Left kidney (tissue), 2 donors: Measurements from ENCODE around the gene CD151. TPM values are rescaled to one million over a fixed set of nuclear protein-coding genes. Genes with fewer than 3 reads are reported as not detected.

Experiments
- DNase-seq: peaks from one replicate; pipeline ENCODE4 v3.0.0-alpha.2; 2013
- polyA plus RNA-seq: library from polyadenylated mRNA; unstranded; fragments of 120-200 nt; gene quantifications from one replicate; pipeline ENCODE4 v1.2.1, GENCODE V29; 2013; ENCODE audit not compliant: insufficient read length

Gene CD151
- polyA plus RNA-seq, 1 donor: 145 TPM

DNA sequence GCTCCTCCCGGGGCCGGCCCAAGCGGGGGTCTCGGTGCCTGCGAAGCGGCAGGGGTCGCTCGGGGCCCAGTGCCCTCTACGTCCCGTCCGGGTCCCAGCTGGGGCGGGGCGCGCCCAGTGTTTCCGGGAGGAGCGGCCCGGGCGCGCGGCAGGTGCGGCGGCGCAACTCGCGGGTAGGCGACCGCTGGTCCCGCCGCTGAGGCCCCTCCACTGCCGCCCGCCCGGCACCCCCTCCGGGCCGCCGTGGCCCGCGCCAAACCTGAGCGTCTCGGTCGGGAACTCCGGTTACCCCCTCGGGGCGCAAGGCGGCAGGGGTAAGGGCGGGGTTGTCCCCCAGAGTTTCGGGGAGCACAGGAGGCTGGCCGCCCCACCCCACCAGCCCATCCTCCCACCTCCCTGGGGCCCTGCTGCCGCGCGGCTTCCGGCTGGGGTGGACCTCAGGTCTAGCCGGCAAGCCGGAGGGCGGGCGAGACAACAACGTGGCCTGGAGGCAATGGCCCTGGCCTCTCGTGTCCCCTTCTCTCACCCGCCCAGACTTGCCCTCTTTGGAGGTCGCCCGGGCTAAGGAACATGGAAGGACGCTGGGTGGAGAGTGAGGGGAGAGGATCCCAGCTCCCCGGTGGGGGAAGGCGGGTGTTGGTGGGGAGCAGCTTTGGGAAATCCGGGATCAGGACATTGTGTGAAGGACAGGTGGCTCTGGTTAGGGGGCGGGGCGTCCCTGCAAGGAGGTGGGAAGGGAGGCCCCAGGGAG, 5.4 kb upstream of the CD151 start:
- DNase-seq: no peak

DNA sequence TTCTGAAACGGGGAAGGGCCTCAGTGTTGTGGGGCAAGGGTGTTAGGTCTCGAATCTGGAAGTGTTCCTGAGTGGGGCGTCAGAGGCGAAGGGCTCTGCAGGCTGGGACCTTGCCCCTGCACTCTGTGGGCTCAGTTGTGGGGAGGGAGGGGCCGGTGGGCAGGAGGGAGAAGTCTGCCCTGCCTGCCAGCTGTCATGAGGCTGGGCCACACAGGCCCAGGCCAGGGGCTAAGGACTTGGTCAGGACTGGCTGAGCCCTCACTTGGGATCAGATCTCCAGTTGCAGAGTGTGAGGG, 4.9 kb upstream of the CD151 start, which contains the start of gene CRACR2B:
CRACR2B (plus strand) TSS at position 23 of the 296 bp plus-strand sequence. CDS start 689 bp downstream, outside the sequence.
- no peak for DNase-seq

DNA sequence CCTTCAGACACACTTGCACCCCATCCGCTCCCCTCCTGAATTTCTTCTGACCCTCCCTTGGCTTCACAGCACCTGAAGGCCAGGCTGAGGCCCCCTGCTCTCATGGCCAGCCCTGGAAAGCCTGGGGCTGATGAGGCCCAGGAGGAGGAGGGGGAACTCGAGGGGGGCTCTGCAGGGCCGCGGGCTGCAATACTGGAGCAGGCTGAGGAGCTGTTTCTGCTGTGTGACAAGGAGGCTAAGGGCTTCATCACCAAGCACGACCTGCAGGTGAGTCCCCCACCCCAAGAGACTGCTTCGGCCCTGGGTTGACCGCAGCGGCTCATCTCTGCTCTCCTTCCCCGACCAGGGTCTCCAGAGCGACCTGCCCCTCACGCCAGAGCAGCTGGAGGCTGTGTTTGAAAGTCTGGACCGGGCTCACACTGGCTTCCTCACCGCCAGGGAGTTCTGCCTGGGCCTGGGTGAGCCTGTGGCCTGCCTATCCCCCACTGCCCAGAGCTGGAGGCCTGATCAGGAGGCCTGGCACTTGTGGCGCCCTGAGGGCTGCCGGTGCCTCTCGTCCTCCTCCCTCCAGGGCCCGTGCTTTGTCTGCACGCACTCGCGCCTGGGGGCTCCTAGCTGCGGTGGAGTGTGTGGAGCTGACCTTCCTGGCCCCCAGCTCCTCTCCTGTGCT, 4.1 kb upstream of the CD151 start:
- no peak for DNase-seq

DNA sequence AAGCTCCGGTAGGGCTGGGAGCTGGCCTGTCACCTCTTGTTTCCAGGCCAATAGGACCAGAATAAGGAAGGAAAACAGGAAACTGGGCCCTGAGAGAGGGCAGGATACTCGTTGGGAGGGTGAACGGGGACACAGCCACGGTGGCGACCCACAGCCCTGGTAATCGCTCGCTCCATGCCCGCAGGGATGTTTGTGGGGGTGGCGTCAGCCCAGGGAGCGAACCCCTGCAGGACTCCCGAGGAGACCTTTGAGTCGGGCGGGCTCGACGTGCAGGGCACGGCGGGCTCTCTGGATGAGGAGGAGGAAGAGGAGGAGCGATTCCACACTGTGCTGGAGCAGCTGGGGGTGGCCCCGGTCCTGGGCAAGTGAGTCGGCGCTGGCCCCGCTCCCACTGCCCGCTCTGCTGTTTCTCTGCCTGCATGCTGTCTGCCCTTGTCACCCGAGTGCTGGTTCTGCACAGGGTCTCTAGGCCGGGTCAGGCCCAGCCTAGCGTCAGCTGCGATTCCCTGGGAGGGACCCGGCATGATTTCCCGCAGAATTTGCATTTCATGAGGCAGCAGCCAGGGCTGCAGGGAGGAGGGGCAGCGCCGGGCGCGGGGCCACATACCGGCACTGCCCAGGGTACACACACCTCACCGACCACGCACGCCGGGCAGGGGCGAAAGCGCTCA, 3.4 kb upstream of the CD151 start:
- DNase-seq: no peak

DNA sequence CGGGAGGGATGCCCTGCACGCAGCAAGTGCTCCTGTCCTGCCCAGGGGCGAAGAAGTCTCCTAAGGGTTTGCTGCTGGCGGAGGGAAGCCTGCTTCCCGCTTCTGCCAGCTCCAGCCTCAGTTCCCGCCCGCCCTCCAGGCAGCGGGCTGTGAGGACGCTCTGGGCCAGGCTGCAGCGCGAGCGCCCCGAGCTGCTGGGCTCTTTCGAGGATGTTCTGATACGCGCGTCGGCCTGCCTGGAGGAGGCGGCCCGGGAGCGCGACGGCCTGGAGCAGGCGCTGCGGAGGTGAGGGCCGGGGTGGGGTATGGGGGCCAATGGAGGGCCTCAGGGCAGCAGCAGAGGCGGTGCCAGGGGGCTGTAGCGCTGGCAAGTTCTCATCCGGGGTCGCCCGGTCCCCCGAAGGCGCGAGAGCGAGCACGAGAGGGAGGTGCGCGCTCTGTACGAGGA, 2.9 kb upstream of the CD151 start:
- no peak for DNase-seq

DNA sequence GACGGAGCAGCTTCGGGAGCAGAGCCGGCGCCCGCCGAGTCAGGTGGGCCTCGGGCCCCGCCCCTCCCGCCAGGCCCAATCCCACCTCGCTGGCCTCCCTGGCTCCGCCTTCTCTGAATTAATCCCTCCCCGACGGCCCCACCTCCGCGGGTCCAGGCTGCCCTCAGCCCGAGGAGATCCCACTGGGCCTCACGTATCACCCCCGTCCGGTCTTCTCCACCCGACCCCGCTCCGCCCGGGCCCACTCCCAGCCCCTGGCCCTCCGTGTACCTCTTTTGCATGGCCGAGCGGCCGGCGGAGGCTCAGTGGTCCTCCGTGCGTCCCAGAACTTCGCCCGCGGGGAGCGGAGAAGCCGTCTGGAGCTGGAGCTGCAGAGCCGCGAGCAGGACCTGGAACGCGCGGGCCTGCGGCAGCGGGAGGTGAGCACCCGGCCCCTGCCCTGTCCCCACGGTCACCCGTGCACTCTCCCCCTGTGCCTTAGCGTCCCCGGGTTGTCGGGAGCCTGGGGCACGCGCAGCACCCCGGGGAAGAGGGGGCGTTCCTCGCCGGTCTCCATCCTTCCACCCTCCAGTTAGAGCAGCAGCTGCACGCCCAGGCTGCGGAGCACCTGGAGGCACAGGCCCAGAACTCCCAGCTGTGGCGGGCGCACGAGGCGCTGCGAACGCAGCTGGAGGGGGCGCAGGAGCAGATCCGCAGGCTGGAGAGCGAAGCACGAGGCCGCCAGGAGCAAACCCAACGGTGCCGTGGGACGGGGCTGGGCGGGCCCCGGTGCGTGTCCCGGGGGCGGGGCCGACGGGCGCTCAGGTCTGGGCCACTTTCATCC, 2.2 kb upstream of the CD151 start:
- DNase-seq: no peak

DNA sequence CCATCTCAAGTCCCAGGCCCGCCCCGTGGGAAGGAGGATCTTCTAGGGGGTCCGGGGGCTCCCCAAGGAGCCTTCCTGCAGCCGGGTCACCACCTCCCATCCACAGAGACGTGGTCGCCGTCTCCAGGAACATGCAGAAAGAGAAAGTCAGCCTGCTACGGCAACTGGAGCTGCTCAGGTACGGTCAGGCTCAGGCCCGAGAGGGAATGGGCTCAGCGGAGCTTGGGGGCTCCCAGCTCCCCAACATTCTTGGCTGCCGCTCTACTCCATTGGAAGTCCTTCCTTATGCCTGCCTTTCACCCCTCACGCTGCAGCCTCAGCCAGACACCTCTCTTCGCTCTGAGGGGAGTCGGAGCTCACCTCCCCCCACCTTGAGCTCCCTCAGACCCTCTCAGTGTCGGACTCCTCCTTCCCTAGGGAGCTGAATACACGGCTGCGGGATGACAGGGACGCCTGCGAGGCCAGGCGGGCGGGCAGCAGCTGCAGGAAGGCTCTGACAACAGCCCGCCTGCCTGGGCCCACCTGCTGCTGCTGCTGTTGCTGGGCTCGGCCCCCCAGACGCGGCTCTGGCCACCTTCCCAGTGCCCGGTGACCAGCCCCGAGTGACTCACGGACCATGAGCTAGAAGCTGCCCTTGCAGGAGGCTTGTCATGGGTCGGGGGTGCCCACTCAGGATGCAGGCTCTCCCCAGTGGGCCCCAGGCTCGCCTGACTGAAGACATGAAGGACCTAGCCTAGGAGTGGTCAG, 1.5 kb upstream of the CD151 start:
- DNase-seq: no peak

DNA sequence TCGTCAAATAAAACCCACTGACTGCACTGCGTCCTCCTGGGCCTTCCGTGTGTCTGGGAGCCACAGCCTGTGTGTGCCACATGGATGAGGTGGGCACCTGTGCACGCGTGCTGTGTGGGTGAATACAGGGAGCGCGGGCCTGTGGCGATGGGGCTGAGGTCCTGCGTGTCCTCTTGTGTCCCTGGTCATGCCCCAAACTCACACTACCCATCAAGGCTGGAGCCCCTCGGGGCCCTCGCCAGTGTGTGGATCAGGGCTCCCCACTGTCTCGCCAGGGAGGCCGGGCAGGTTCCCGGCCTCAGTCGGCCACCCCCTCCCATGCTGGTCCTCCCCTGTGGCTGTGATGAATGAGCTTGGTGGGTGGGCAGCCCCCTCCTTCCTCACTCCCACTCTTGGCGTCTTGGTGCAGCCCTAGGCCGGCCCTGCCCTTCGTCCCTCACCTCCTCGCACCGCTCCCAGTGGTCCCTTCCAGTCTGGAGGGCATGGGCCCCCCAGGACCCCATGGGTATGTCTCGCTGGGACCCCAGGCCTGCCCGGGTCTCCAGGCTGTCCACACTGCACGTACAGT, 707 bp upstream of the CD151 start:
- no peak for DNase-seq

DNA sequence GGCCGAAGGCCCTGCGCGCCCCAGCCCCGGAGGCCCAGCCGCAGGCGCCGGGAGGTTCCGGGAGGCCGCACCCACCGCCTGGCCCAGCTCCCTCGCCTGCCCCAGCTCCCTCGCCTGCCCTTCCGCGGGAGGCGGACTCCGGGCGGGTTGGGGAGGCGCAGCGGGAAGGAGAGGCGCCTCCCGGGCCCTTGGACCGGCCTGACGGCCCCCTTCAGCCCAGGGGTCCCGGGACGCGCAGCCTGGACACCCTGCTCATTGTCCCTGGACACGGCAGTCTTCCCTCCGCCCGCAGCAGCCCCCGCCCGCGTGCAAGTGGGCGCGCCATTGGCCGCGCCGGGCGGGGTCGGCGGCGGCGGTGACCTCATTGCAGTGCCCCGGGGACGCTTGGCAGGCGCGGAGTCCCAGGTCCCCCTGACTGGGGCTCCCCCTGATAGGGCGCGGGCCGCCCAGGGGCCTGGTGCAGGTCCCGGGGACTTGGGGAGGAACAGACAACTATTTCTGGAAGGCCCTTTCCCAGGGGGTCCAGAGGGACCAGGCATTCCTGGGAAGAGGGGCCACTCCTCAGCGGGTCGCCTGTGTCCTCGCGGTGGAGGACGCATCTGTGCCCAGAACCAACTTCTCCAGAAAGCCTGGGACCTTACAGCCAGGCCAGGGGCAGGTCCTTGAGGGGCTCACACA, 501 bp downstream of the CD151 start:
- DNase-seq: no peak

DNA sequence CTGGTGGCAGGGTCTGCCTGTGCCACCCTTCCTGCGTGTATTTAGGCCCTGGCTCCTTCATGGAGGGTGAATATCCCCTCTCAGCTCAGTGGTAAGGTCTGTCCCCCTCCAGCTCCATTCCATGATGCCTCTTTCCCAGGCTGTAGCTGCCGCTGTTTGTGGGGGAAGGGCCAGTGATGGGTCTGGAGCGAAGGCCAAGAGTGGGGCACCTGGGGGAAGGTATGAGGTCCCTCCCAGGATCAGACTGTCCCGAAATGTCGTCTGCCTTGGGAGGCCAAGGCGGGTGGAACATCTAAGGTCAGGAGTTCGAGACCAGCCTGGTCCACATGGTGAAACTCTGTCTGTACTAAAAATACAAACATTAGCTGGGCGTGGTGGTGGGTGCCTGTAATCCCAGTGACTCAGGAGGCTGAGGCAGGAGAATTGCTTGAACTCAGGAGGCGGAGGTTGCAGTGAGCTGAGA, 1.1 kb downstream of the CD151 start:
- DNase-seq: no peak

DNA sequence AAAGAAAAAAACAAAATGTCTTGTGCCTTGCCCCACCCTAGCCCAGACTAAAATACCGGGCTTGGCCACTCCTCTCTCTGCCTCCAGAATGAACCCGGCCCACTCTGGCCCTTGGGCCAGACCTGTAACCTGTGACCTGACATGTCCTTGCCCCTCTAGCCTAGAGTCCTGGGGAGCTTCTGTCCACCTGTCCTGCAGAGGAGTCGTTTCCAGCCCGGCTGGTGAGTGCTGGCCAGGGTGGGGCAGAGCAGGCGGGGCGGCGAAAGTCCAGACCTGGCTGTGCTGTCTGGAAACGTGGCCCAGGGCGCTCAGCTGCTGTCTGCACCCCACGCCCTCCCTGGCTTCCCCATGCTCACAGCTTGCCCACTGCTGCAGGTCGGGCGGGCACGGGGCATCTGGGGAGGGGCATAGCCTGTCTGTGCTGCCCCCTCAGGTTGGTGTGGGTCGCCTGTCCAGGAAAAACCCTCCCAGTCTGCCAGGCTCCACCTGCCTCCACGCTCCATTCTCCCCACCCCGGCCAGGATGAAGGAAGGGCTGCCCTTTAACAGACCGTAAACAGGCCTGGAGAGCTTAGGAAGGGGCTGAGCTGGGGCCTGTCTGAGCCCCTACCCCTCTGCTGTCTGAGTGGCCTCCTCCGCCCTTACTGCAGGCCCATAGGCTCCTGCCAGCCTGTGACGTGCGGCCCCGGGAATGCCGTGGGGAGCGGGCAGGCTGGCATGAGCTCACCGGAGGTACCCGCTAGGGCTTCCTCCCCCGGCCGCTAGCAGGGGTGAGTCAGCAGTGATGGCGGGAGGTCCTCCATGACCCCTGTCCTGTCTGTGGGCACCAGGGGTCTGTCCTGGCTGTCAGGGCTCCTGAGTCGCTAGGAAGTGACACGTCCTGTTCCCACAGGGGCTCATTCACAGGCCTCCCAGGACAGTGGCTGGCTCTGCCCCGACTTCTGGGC, 1.9 kb downstream of the CD151 start:
- DNase-seq: no peak

DNA sequence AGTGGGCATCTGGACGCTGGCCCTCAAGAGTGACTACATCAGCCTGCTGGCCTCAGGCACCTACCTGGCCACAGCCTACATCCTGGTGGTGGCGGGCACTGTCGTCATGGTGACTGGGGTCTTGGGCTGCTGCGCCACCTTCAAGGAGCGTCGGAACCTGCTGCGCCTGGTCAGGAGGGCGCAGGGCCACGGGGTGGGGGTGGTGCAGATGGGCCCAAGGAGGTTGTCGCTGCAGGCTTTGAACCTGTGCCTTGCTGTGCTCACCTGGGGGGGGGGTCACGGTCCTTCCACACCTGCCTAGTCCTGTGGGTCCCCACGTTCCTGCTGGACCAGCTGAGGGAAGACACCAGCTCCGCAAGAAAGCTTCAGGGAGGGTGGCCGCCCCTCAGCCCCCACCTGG, 3.5 kb downstream of the CD151 start:
- DNase-seq: no peak

DNA sequence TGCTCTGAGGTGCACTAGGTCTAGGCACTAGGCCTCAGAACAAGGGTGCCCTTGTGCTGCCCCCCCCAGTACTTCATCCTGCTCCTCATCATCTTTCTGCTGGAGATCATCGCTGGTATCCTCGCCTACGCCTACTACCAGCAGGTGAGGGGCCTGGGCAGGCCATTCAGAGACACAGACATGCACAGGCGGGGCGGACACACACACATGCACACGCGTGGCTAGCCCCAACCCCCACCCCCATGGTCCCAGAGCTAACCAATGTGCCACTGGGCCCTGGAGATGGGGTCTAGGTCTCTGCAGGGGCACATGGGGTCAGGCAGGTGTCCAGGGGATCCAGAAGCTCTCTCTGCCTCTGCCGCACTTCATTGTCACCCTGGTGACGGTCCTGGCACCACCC, 3.9 kb downstream of the CD151 start:
- no peak for DNase-seq

DNA sequence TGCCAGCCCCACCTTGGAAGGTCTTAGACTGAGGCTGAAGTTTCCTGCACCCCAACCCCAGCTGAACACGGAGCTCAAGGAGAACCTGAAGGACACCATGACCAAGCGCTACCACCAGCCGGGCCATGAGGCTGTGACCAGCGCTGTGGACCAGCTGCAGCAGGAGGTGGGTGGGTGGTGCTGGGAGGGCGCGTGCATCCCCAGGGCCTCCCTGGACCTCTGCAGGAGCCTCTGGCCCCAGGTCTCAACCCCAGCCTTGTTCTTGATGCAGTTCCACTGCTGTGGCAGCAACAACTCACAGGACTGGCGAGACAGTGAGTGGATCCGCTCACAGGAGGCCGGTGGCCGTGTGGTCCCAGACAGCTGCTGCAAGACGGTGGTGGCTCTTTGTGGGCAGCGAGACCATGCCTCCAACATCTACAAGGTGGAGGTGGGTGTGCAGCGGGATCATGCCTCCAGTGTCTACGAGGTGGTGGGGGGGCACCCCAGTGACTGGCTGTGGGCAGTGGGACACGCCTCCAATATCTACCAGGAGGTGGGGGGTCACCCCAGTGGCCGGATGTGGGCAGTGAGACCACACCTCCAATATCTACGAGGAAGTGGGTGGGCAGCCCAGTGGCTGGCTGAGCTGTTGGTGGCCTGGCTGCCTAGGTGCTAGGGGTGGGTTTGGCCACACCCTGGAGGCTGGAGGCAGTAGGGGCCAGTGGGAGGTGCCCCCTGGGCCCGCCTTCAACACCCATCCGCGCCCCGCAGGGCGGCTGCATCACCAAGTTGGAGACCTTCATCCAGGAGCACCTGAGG, 4.6 kb downstream of the CD151 start:
- no peak for DNase-seq

DNA sequence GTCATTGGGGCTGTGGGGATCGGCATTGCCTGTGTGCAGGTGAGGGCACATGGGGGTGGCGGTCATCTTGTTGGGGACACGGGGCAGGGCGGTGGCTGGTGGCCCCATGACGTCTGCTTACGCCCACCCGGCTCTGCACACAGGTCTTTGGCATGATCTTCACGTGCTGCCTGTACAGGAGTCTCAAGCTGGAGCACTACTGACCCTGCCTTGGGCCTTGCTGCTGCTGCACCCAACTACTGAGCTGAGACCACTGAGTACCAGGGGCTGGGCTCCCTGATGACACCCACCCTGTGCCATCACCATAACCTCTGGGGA, 5.2 kb downstream of the CD151 start:
- no peak for DNase-seq

DNA sequence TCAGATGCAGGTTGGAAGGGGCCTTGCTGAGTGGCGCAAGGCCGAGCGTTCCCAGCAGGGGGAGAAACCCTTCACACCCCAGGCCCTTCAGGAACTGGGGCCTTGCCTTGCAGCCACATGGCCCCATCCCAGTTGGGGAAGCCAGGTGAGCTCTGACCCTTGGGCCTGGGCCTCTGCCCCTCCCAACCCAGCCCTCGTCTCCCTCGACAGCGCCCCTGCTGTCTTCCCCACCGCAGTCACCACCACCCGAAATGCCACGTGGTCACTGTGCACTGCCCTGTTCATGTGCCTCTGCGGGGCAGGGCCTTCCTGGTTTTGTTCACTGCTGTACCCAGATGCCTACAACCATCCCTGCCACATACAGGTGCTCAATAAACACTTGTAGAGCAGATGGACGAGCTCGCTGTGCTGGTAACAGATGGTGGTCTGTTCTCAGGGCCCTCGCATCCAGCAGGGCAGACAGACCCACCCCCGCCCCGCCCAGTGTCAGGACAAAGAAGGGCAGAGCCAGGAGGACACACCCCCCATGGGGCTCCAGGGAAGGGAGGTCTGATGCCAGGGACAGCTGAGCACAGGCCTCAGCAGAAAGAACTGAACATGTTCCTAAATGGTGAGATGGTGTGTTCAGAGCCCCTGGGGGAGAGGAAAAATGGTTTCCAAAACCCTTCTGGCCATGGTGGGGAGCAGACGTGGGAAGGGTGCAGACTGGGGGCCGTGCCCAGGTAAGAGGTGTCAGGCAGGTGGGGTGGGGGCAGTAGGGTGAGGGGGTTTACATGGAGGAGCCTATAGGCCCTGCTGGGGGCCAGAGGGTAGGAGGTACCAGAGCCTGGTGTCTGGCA, 5.9 kb downstream of the CD151 start:
- no peak for DNase-seq

DNA sequence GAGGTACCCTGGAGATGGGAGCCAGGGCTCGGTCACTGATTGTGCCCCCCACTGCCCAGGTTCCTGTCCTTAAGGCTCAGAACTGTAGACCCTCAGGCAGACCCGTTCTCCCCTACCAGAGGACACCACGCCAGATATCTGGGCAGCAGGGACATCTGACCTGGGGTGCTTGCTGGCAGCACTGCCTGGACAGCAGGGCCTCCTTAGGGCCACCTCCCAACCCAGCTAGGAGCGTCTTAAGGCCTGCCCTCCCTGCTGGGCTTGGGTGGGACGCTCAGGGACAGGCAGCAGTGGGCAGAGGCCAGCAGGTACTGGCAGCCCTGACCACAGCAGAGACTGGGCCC, 6.5 kb downstream of the CD151 start:
- DNase-seq: no peak
